Heart left ventricle (tissue), 16 donors: ENCODE data around the gene TRMT10C. TPM values are rescaled to one million over a fixed set of nuclear protein-coding genes. Genes with fewer than 3 reads are reported as not detected.
A peak's percentile ranks its signal among the peaks of the same experiment; 100 is the strongest.

Experiments
- ATAC-seq, 4 donors: fragments of 200-7000 bp; cut with Tn5 transposase; one replicate each; pipeline ENCODE4 v1.9.1; 2020 to 2022; ENCODE audit warnings: moderate library complexity in 4 of 4, mild to moderate bottlenecking in 3 of 4, moderate number of reproducible peaks in 1 of 4
- DNase-seq, 5 donors: peaks; one replicate each; pipeline ENCODE4 v3.0.0-alpha.2; 2020
- H3K27ac ChIP-seq, 12 donors: fragments of 200-600 bp; sonication (generic) in 4 of 12; one replicate each; pipeline versions ENCODE4 v1.5.0 to v1.8.0; 2016 to 2022; ENCODE audit warnings: mild to moderate bottlenecking in 2 of 12
- H3K27me3 ChIP-seq, 9 donors: fragments of 200-600 bp; sonication (generic) in 2 of 9; one replicate each; pipeline versions ENCODE4 v1.5.1 to v1.8.0; 2016 to 2022; ENCODE audit warnings: mild to moderate bottlenecking in 3 of 9
- H3K36me3 ChIP-seq, 9 donors: fragments of 200-600 bp; sonication (generic) in 2 of 9; one replicate each; pipeline versions ENCODE4 v1.5.0 to v1.8.0; 2018 to 2022; ENCODE audit warnings: mild to moderate bottlenecking in 2 of 9
- H3K4me1 ChIP-seq, 12 donors: fragments of 200-600 bp; sonication (generic) in 4 of 12; one replicate each; pipeline versions ENCODE4 v1.5.0 to v1.8.0; 2016 to 2022; ENCODE audit warnings: mild to moderate bottlenecking in 3 of 12
- H3K4me3 ChIP-seq, 12 donors: fragments of 200-600 bp; sonication (generic) in 4 of 12; one replicate each; pipeline versions ENCODE4 v1.5.0 to v1.8.0; 2017 to 2022; ENCODE audit warnings: mild to moderate bottlenecking in 9 of 12, moderate library complexity in 4 of 12
- H3K9me3 ChIP-seq, 12 donors: fragments of 200-600 bp; sonication (generic) in 4 of 12; one replicate each; pipeline versions ENCODE4 v1.5.0 to v1.8.0; 2016 to 2022; ENCODE audit warnings: mild to moderate bottlenecking in 1 of 12
- POLR2A ChIP-seq, 2 donors: fragments of 450-650 bp; IDR thresholded peaks; one replicate each; pipeline ENCODE4 v1.6.1; 2017; ENCODE audit warnings: antibody characterized with exemption in 2 of 2, mild to moderate bottlenecking in 2 of 2, moderate library complexity in 2 of 2
- WGBS, 4 donors: extraction: QIAGEN DNeasy Blood & Tissue Kit in 2 of 4; methylation state at CpG; one replicate each; pipeline versions ENCODE4 v1.1.5 to v1.1.7; 2013 to 2018; 5-methylcytosine and 5-hydroxymethylcytosine counted together
- intact Hi-C, 10 donors: fragments of 100-400 bp; cut with DNase I; formaldehyde crosslinking; loops; one replicate each; pipeline versions ENCODE4 v1.11.1 to v1.14.2; 2022
- polyA plus RNA-seq, 2 donors: library from polyadenylated mRNA; stranded (reverse); fragments of 200-250 nt; gene quantifications; one replicate each; pipeline ENCODE4 v1.2.3, GENCODE V29; 2013
- total RNA-seq, 9 donors: library from RNA; depleted of rRNA in 2 of 9; stranded (reverse); fragments of >200 nt in 2 of 9; fragmentation: NEBNext Ultra II Directional in 3 of 9; extraction: Animal tissue kit (Norgen Biotek cat#: 25700) in 3 of 9; gene quantifications; one replicate each; pipeline versions ENCODE4 v1.1.0 to v1.2.4, GENCODE V29; 2016 to 2023
- TF ChIP-seq, protein P1 (sequence below), 12 donors: fragments of 200-600 bp; sonication (generic) in 4 of 12; IDR thresholded peaks; one replicate each; pipeline versions ENCODE4 v1.5.0 to v1.8.0; 2018 to 2022; ENCODE audit warnings: antibody characterized with exemption in 12 of 12, mild to moderate bottlenecking in 5 of 12
- donor health status: ischemic (EF 13 %, LVEDD 7.1; RV severe dilation, severe dysfunction).
- donor health status: healthy with polysubstance abuse.
- donor health status: DM: no; HTN: yes; CAD: no.
- donor health status: DM: no; HTN: no; CAD: no.
- donor health status: ischemic (EF 25% LVEDD 6.9; RV normal size, moderate dysfunction).
- donor health status: ischemic (EF 25% LVEDD 5.7; RV mildly dilated, moderate dysfunction).
- donor health status: healthy.
- donor health status: DM: yes; HTN: yes; CAD: no.
- donor health status: ischemic (EF 35%, LVEDD 5.7; RV mildly dilated, moderate dysfunction).
- donor health status: nonischemic (EF 11% LVEDD 7.7; RV severe dilation, severe dysfunction).
- donor health status: DM: yes; HTN: yes; CAD: no.
- donor health status: PGD.
- donor health status: ischemic (EF 29% LVEDD 5.4; RV normal size, mild dysfunction).
- donor health status: nonischemic (EF 23%, LVEDD 6.1; RV moderate dilation, normal function).

The TRMT10C gene
- total and polyA plus RNA-seq, 11 donors = 21.1 to 36.2 (median 26.4) TPM

DNA sequence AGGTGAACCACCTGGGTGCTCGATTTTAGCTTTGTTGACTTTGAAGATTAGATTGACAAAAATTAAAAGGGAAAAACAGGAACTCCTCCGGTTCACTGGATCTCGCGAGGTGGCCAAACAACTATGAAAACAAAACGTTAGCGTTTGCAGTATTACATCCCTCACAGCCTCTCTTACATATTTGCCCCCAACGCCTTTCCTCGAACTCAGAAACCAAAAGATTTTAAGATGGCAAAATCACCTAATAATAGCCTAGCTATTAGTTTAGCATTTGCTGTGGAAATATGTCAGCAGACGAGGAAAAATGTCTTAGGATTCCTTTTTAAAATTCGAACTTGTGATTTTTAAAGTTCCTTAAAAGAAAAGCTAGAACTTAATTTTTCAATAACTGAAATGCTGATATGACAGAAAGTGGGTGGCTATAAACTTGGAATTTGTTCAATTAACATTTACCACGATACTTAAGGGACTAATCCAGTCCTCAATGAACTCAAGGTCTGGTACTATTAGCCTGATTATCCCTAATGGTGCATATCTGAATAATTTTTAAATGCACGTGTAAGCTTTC lies 48.2 kb upstream of the TRMT10C start:
- TF ChIP-seq, protein P1, sequence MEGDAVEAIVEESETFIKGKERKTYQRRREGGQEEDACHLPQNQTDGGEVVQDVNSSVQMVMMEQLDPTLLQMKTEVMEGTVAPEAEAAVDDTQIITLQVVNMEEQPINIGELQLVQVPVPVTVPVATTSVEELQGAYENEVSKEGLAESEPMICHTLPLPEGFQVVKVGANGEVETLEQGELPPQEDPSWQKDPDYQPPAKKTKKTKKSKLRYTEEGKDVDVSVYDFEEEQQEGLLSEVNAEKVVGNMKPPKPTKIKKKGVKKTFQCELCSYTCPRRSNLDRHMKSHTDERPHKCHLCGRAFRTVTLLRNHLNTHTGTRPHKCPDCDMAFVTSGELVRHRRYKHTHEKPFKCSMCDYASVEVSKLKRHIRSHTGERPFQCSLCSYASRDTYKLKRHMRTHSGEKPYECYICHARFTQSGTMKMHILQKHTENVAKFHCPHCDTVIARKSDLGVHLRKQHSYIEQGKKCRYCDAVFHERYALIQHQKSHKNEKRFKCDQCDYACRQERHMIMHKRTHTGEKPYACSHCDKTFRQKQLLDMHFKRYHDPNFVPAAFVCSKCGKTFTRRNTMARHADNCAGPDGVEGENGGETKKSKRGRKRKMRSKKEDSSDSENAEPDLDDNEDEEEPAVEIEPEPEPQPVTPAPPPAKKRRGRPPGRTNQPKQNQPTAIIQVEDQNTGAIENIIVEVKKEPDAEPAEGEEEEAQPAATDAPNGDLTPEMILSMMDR (IDR thresholded peaks at IDR 0.05) = no peak
- TF ChIP-seq POLR2A (IDR thresholded peaks at IDR 0.05) = no peak
- peaks cover 0 to 7% (median 0%) of the 10 kb centered on the region in 9 donors for H3K27me3 ChIP-seq
- WGBS, 4 donors = 17 to 21% (median 19%) methylated on average over 12 of the region's 12 CpGs
- ATAC-seq (peak; percentile 43 to 69 (median 58)), DNase-seq (no peak)
- peak overlapping the region; percentile 79 to 98 (median 95) for H3K27ac ChIP-seq
- intact Hi-C loops = loop anchor here in 9 of 10 donors (2.0 to 10.0 kb wide), 5 partner anchors 47 to 164 kb away; partner anchors contain the start of genes TRMT10C (in 6 of the 9), PCNP (in 4 of the 9) and ZBTB11 (in 1 of the 9)
- peaks cover 0 to 18% (median 7%) of the 10 kb centered on the region in 12 donors for H3K4me1 ChIP-seq
- no peaks in the 10 kb centered on the region for H3K9me3 ChIP-seq
- H3K36me3 ChIP-seq = no peaks in the 10 kb centered on the region
- peak overlapping the region; percentile 73 to 95 (median 86) for H3K4me3 ChIP-seq

DNA sequence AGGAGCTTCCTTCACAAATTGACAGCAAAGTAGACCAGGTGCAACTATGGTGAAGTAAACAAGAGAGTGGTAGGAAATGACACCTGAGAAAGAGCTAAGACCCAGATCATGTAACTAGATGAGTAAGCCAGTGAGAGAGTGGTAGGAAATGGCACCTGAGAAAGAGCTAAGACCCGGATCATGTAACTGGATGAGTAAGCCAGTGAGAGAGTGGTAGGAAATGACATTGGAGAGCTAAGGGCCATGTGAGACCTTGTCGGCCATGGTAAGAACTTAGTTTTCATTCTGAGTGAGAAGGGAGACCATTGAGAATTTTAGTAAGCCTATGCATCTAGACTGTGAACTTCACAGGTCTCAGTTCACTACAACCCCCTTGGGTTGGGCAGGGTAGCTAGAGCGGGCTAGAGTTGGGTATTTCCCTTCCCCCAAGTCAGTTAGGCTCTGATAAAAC lies 43.2 kb upstream of the TRMT10C start:
- Histone ChIP-seq H3K4me3 (no peak overlapping the region), H3K27me3 (peaks cover 0 to 8% (median 0%) of the 10 kb centered on the region in 9 donors), H3K27ac (peak overlapping the region in 1 of 12 donors; percentile 66), H3K9me3 (no peaks in the 10 kb centered on the region), H3K36me3 (no peaks in the 10 kb centered on the region), H3K4me1 (peaks cover 0 to 18% (median 4%) of the 10 kb centered on the region in 12 donors)
- DNase-seq (no peak), ATAC-seq (no peak)
- 59 to 83% (median 79%) methylated on average over 3 of the region's 3 CpGs for WGBS, 4 donors
- intact Hi-C loops = loop anchor here in 1 of 10 donors (10.0 kb wide), 1 partner anchor 46 kb away; the partner anchor contains the start of gene TRMT10C
- TF ChIP-seq, protein P1 (IDR thresholded peaks at IDR 0.05) = no peak
- TF ChIP-seq POLR2A (IDR thresholded peaks at IDR 0.05) = no peak

DNA sequence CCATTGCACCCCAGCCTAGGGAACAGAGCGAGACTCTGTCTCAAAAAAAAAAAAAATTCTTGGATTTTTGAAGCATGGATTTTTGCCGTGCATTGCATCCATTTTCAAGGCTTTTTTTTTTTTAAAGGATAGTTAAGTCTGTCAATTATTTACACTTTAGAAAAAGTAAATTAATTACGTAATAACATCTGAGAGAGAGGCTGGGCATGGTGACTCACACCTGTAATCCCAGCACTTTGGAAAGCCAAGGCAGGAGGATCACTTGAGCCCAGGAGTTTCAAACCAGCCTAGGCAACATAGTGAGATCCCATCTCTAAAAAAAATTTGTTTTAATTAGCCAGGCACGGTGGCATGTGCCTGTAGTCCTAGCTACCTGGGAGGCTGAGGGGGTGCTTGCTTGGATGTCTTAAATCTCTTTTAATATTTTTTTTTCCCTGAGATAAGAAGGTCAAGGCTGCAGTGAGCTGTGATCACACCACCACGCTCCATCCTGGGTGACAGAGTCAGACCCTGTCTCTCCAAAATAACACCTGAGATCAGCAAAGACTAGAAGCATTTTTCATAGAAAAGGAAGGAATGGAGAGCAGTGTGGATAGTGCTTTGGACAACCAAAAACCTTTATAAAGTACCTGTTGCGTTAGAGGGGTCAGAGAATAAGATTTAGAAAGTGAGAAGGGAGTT lies 41.8 kb upstream of the TRMT10C start:
- Histone ChIP-seq H3K4me3 (no peak overlapping the region), H3K9me3 (no peaks in the 10 kb centered on the region), H3K4me1 (peaks cover 0 to 13% (median 0%) of the 10 kb centered on the region in 12 donors), H3K36me3 (no peaks in the 10 kb centered on the region), H3K27ac (no peak overlapping the region), H3K27me3 (peaks cover 0 to 8% (median 0%) of the 10 kb centered on the region in 9 donors)
- 90 to 92% (median 92%) methylated on average over 6 of the region's 6 CpGs for WGBS, 4 donors
- DNase-seq (no peak), ATAC-seq (no peak)
- intact Hi-C loops = loop anchor here in 2 of 10 donors (5.0 to 10.0 kb wide), 2 partner anchors 37 to 45 kb away; partner anchors contain the start of gene TRMT10C (in 1 of the 2)
- no peak for TF ChIP-seq POLR2A (IDR thresholded peaks at IDR 0.05)
- TF ChIP-seq, protein P1 (IDR thresholded peaks at IDR 0.05) = no peak

DNA sequence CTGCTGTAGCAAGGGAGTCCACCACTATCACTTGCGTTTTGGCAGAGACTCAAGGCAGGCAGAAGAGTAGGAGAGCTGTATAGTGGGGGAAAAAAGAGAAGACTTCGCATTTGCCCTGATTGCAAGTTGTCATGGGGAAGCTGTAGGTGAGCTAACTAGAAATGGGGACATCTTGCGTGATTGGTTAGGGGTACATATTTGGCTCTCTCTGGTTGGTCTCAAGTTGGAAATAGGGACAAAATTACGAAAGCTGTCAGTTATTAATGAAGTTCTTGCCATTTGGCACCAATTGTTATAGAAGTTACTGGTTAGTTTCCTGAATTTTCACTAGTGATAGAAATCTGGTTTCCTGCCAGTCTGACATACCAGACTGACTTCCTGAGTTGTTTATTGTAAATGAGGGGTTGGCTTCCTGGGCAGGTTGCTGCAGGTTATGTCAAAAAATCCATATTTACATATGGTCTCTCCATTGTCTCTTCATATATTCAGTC lies 40.4 kb upstream of the TRMT10C start:
- TF ChIP-seq, protein P1 (IDR thresholded peaks at IDR 0.05) = no peak
- TF ChIP-seq POLR2A (IDR thresholded peaks at IDR 0.05) = no peak
- Histone ChIP-seq H3K27me3 (peaks cover 0 to 8% (median 0%) of the 10 kb centered on the region in 9 donors), H3K4me3 (no peak overlapping the region), H3K9me3 (peaks cover 0 to 5% (median 0%) of the 10 kb centered on the region in 12 donors), H3K27ac (peak overlapping the region in 1 of 12 donors; percentile 46), H3K36me3 (no peaks in the 10 kb centered on the region), H3K4me1 (peaks cover 0 to 13% (median 0%) of the 10 kb centered on the region in 12 donors)
- WGBS, 4 donors = 57 to 66% (median 60%) methylated on average over 4 of the region's 4 CpGs
- intact Hi-C loops = loop anchor here in 1 of 10 donors (5.0 kb wide), 1 partner anchor 36 kb away; no protein-coding TSS in a partner anchor
- ATAC-seq (no peak), DNase-seq (no peak)
